ENCODE measurements around the gene PAPLN.
"Not testable (repeated sequence)": the region's sequence is repeated elsewhere in the genome, so short reads cannot be mapped to it uniquely, and the experiment has no call there.

Gene PAPLN

GRCh38 chr14:73237219-73237785 lies at the start of gene PAPLN:
Gene PAPLN, plus strand, starts transcription at chr14:73237506. Its CDS starts 2,273 bp downstream, at chr14:73239779.
- DNase-seq, result no peak

- DNase-seq, result no peak
Observed at GRCh38 chr14:73188501-73188911, 48.8 kb upstream of the PAPLN start.

DNA sequence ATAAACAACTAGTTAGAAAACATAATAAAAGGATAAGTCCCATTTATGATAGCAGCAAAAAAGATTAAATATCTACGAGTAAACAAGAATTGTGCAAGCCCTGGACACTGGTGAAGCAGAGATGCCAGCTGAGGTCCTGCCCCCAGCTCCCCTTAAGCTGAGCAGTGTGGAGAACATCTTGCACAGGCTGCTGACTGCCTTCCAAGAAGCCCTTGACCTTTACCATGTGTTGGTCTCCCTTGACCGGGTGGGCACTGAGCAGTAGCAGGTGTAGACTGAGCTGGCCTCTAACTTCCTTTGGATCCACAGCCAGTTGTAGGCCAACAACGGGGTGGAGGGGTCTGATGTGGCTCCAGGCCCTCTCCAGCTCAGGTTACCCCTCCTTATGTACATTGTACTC lies 47.7 kb upstream of the PAPLN start:
- DNase-seq, result no peak

- DNase-seq, result no peak
Observed at GRCh38 chr14:73191441-73191840, 45.9 kb upstream of the PAPLN start.

DNA sequence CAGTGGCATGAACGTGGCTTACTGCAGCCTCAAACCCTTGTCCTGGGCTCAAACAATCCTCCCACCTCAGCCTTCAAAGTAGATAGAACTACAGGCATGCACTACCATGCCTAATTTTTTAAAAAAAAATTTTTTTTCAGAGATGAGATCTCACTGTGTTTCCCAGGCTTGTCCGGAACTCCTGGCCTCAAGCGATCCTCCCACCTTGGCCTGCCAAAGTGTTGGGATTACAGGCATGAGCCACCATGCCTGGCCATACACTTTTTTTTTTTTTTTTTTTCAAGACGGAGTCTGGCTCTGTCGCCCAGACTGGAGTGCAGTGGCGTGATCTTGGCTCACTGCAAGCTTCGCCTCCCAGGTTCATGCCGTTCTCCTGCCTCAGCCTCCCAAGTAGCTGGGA lies 43.0 kb upstream of the PAPLN start:
- DNase-seq, result not testable (repeated sequence)

- no peak for DNase-seq
Observed at GRCh38 chr14:73198253-73198652, 39.1 kb upstream of the PAPLN start.

GRCh38 chr14:73203527-73203926 lies 33.8 kb upstream of the PAPLN start:
- no peak for DNase-seq

DNA sequence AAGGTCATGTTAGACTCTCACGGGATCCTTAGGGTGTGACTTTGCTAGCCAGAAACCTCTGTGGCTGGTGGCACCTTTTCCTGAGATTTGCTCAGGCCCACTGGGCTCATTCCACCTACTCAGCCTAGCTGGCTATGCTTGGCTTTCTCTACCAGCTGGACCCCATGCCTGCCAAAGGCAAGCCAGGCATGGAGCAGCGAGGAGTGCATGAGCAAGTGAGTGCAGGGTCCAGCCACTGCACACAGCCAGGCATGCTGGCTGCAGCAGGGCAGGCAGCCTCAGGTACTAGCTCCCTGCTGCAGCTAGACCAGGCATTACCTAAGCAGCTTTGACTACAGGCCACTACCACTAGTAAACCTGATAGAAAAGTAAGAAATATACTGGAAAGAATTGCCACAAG lies 29.7 kb upstream of the PAPLN start:
- no peak for DNase-seq

- DNase-seq, result no peak
Observed at GRCh38 chr14:73208390-73208789, 28.9 kb upstream of the PAPLN start.

- no peak for DNase-seq
Observed at GRCh38 chr14:73208846-73209245, 28.5 kb upstream of the PAPLN start.

GRCh38 chr14:73209953-73210352 lies 27.4 kb upstream of the PAPLN start:
- no peak for DNase-seq

DNA sequence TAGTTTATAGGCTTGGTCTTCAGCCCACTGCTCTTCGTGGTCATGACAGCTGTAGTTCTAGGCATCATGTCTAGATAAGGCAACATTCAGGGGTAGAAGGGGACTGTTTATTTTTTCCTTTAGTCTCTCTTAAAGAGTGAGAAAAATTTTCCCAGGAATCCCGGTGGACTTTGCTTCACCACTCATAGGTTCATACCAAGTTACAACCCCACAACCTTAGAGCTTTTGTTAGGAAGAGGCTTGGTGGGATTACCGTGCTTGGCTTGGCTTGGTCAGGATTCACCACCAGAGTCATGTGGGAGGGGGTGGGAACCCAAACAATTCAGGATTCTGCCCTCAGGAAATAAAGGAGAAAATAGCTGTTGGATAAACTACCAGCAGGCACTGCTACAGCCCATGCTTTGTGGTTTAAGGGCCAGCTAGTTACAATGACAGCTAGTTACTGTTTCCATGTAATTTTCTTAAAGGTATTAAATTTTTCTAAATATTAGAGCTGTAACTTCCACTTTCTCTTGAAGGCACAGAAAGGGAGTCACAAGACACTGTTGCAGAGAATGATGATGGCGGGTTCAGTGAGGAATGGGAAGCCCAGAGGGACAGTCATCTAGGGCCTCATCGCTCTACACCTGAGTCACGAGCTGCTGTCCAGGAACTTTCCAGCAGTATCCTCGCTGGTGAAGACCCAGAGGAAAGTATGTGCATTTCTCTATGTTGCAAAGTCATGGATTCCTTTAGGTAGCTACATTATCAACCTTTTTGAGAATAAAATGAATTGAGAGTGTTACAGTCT lies 25.9 kb upstream of the PAPLN start:
- no peak for DNase-seq

DNA sequence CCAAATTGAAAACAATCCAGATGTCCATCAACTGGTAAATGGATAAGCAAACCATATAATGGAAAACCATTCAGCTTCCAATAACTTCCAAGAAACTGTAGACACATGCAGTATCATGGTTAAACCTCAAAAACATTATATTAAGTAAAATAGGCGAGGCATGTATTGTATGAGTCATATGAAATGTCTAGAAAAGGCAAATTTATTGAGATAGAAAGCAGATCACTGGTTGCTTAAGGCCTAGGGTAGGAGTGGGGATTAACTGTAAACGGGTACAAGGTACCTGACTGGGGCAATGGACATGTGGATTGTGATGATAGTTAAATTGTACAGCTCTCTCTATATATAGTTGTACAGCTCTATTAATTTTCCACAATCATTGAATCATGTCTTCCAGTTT lies 21.3 kb upstream of the PAPLN start:
- no peak for DNase-seq

- no peak for DNase-seq
Observed at GRCh38 chr14:73217411-73217810, 19.9 kb upstream of the PAPLN start.

DNA sequence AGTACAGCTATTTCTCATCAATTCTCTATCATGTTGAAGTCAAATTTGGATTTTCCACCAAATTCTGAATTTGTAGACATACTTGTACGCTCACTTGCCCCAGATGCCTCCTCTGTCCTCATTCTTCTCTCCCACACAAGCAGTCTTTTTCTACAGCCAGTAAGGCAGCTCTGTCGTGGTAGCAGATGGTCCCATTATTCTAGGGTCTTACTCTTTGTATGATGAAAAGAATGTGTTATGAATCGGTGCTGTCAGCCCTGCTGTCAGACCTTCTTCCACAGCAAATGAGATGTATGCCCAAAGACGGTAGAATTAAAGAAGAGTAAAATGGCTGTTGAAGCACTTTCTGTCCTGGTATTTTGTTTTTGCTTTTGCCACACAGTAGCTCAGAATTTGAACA lies 17.2 kb upstream of the PAPLN start:
- no peak for DNase-seq

DNA sequence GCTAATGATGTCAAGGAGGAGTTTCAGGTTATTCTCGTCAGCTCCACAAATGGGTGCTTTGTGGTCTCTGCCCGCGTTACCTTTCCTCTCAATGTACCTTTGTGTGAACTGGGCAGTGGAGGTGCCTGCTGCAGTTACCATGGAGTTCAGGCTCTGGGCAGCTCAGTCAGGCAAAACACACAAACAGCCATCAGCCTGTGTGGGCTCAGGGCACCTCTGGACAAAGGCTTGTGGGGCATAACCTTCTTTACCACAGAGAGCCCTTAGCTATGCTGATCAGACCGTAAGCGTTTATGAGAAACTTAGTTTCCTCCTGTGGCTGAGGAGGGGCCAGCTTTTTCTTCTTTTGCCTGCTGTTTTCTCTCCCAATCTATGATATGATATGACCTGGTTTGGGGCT lies 16.7 kb upstream of the PAPLN start:
- DNase-seq, result no peak

GRCh38 chr14:73221945-73222344 lies 15.4 kb upstream of the PAPLN start:
- DNase-seq, result no peak

- no peak for DNase-seq
Observed at GRCh38 chr14:73223049-73223448, 14.3 kb upstream of the PAPLN start.

GRCh38 chr14:73225496-73225895 lies 11.8 kb upstream of the PAPLN start:
- DNase-seq, result no peak

- DNase-seq, result no peak
Observed at GRCh38 chr14:73227812-73228781, 9.2 kb upstream of the PAPLN start.

DNA sequence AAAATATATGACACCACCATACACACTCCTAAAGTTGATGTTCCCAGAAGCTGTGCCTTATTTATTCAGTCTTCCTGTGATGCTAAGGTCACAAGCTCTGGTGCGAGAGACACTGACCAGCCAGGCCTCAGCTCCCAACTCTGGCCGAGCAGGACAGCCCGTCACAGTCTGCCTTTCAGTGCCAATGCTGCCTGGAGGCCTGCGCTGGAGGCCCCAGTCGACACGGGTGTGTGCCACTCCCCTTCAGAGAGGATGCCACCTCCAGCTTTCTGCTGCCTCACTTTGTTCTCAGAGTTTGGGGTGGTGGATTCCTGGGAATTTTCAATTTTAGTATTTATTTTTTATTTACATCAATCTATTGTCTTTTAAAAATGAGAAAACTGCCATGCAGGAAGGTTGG lies 7.3 kb upstream of the PAPLN start:
- no peak for DNase-seq

DNA sequence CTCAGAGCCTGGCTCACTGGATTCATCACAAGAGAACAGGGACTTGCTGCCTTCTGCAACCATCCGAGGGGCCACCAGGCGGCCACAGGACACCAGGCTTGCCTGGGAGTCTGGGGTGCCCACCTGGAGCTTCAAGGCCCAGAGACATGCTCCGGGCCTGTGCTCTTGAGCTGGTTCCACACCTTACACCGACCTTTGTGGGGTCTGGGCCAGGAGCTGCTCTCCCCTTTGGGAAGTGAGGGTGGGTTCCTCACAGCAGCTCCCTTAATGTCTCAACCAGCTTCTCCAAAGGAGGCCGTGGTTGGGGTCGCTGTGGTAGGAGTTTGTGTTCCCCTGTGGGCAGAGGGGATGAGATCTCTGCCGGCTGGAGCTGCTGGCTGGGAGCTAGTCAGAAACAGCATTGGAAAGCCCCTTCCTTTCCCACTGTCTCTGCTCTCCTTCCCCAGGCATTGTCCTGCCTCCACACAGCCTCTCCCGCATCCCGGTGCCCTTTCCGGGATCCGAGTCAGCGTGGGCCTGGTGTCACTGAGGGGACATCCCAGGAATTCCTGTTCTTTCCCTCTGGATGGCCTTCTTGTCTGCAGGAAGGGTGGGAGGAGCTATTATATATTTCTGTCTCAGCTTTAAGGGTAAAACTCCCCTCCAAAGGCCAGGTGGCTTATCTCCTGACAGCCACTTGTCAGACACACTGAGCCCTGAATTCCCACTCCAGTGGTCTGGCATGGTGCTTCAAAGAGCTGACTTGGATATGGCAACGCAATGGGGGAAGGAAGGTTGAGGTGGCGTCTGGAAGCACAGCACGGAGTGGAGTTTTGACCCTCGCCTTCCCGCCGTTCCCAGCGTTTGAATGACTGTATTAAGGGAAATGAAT lies 5.1 kb upstream of the PAPLN start:
- DNase-seq, result no peak

DNA sequence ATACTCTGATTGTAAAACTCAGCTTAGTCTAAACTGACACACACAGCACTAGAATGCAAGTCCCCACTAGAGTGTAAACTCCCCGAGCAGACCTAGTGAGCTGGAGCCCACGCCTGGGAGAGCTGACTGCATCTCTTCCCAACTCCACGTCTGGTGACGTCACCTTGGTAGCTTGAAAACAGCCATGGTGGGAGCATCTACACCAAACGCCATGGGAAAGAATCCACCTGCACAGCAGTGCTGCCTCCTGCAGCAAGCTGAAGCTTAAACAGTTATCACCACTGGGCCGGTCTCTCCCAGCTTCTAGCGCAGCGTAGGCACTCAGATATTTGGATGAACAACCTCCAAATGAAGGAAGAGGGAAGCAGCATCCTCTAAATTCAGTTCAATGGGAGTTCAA lies 4.3 kb upstream of the PAPLN start:
- no peak for DNase-seq

Data from NCI-H345 (cell line).